ENCODE data around the gene OR8B4. TPM values are rescaled to one million over a fixed set of nuclear protein-coding genes. Genes with fewer than 3 reads are reported as not detected.
"Not testable (repeated sequence)": the region's sequence is repeated elsewhere in the genome, so short reads cannot be mapped to it uniquely, and the experiment has no call there.

OR8B4 gene
- total RNA-seq, 1 donor from 2014 or later, result not detected

GRCh38 chr11:124465368-124465767 lies 40.7 kb upstream of the OR8B4 start:
- no peaks in the 10 kb centered on the region for H3K36me3 ChIP-seq (ENCODE audit: control insufficient read depth, insufficient read depth, low read length)
- DNase-seq (ENCODE audit: low read depth) (no peak), FAIRE-seq (no peak)
- no peak for TF ChIP-seq CTCF (IDR thresholded peaks at IDR 0.05; ENCODE audit: insufficient read depth, low read length, severe bottlenecking)
- no peaks in the 10 kb centered on the region for H3K27me3 ChIP-seq (ENCODE audit: control insufficient read depth, insufficient read depth, low read length)
- no peak overlapping the region for H3K4me3 ChIP-seq (ENCODE audit: low read depth, low read length)

GRCh38 chr11:124463990-124464389 lies 39.3 kb upstream of the OR8B4 start:
- Histone ChIP-seq H3K36me3 (ENCODE audit: control insufficient read depth, insufficient read depth, low read length) (no peaks in the 10 kb centered on the region), H3K4me3 (ENCODE audit: low read depth, low read length) (no peak overlapping the region), H3K27me3 (ENCODE audit: control insufficient read depth, insufficient read depth, low read length) (no peaks in the 10 kb centered on the region)
- FAIRE-seq (no peak), DNase-seq (ENCODE audit: low read depth) (no peak)
- no peak for TF ChIP-seq CTCF (IDR thresholded peaks at IDR 0.05; ENCODE audit: insufficient read depth, low read length, severe bottlenecking)

DNA sequence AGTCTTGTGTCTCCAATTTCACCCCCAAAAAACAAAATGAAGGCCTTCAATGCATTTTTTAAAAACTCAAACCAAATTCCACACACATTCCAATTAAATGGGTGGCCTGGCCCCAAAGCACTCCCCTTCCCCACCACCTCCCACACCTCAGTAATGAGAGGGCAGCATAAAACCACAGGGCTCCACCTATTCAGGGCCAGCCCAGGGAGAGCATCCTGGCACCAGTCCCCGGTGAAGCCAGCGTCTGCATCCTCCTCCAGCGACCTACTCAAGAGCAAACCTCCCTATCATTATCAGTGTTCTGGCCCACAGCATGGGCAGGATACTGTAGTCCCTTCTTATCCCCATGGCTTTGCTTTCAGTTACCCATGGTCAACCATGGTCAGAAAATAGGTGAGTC lies 38.7 kb upstream of the OR8B4 start:
- TF ChIP-seq CTCF (IDR thresholded peaks at IDR 0.05; ENCODE audit: insufficient read depth, low read length, severe bottlenecking), result no peak
- Histone ChIP-seq H3K36me3 (ENCODE audit: control insufficient read depth, insufficient read depth, low read length) (no peaks in the 10 kb centered on the region), H3K4me3 (ENCODE audit: low read depth, low read length) (no peak overlapping the region), H3K27me3 (ENCODE audit: control insufficient read depth, insufficient read depth, low read length) (no peaks in the 10 kb centered on the region)
- DNase-seq (ENCODE audit: low read depth), result no peak
- no peak for FAIRE-seq

DNA sequence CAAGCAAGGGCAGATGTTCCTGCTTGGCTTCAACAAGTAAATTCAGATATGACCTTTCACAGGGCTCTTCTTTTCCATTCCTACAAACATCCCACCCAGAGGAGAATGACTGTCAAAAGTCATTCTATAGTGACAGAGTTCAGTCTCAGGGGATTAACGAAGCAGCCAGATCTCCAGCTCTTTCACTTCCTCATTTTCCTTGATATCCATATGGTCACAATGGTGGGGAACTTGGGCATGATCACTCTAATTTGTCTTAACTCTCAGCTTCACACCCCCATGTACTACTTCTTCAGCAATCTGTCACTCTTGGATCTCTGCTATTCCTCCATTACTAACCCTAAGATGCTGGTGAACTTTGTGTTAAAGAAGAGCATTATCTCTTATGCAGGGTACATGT lies 35.8 kb upstream of the OR8B4 start:
- Histone ChIP-seq H3K4me3 (ENCODE audit: low read depth, low read length) (no peak overlapping the region), H3K36me3 (ENCODE audit: control insufficient read depth, insufficient read depth, low read length) (no peaks in the 10 kb centered on the region), H3K27me3 (ENCODE audit: control insufficient read depth, insufficient read depth, low read length) (no peaks in the 10 kb centered on the region)
- TF ChIP-seq CTCF (IDR thresholded peaks at IDR 0.05; ENCODE audit: insufficient read depth, low read length, severe bottlenecking), result no peak
- no peak for FAIRE-seq
- DNase-seq (ENCODE audit: low read depth), result no peak

GRCh38 chr11:124459379-124459778 lies 34.7 kb upstream of the OR8B4 start:
- H3K27me3 ChIP-seq (ENCODE audit: control insufficient read depth, insufficient read depth, low read length); H3K36me3 ChIP-seq (ENCODE audit: control insufficient read depth, insufficient read depth, low read length); FAIRE-seq; DNase-seq (ENCODE audit: low read depth); H3K4me3 ChIP-seq (ENCODE audit: low read depth, low read length): not testable (repeated sequence)

- H3K4me3 ChIP-seq (ENCODE audit: low read depth, low read length), result no peak overlapping the region
- DNase-seq (ENCODE audit: low read depth) (no peak), FAIRE-seq (no peak)
- H3K27me3 ChIP-seq (ENCODE audit: control insufficient read depth, insufficient read depth, low read length), result no peaks in the 10 kb centered on the region
- H3K36me3 ChIP-seq (ENCODE audit: control insufficient read depth, insufficient read depth, low read length), result no peaks in the 10 kb centered on the region
- no peak for TF ChIP-seq CTCF (IDR thresholded peaks at IDR 0.05; ENCODE audit: insufficient read depth, low read length, severe bottlenecking)
Measured at GRCh38 chr11:124454552-124454951, 29.9 kb upstream of the OR8B4 start.
